Lung (tissue), 12 donors: Measurements from ENCODE around the gene CLECL1. TPM values are rescaled to one million over a fixed set of nuclear protein-coding genes. Genes with fewer than 3 reads are reported as not detected.
"Not testable (repeated sequence)": the region's sequence is repeated elsewhere in the genome, so short reads cannot be mapped to it uniquely, and the experiment has no call there.

Experiments used
- ATAC-seq: fragments of 200-7000 bp; cut with Tn5 transposase; one replicate; pipeline ENCODE4 v1.9.1; 2020; ENCODE audit warnings: moderate number of reproducible peaks; ENCODE audit not compliant: insufficient read depth, low FRiP score
- DNase-seq, 3 donors: peaks; one replicate each; pipeline ENCODE4 v3.0.0-alpha.2; 2013 to 2017
- H3K27ac ChIP-seq, 2 donors: one replicate each; pipeline ENCODE4 v1.5.1; 2013; ENCODE audit warnings: mild to moderate bottlenecking in 2 of 2, moderate library complexity in 2 of 2, control low read depth in 1 of 2, inconsistent platforms in 1 of 2, low read depth in 1 of 2, low read length in 1 of 2
- H3K27me3 ChIP-seq, 3 donors: one replicate each; pipeline ENCODE4 v1.5.1; 2013; ENCODE audit warnings: low read length in 2 of 3; ENCODE audit not compliant: control insufficient read depth in 3 of 3, insufficient read depth in 3 of 3
- H3K36me3 ChIP-seq, 4 donors: one replicate each; pipeline ENCODE4 v1.5.1; 2013; ENCODE audit warnings: low read length in 4 of 4, mild to moderate bottlenecking in 1 of 4, moderate library complexity in 1 of 4; ENCODE audit not compliant: control insufficient read depth in 4 of 4, insufficient read depth in 4 of 4
- H3K4me1 ChIP-seq, 5 donors: one replicate each; pipeline ENCODE4 v1.5.1; 2013; ENCODE audit warnings: low read length in 5 of 5, mild to moderate bottlenecking in 2 of 5, moderate library complexity in 1 of 5; ENCODE audit not compliant: control insufficient read depth in 5 of 5, insufficient read depth in 5 of 5
- H3K4me3 ChIP-seq: one replicate; pipeline ENCODE4 v1.5.1; 2013; ENCODE audit warnings: mild to moderate bottlenecking, control low read depth, moderate library complexity
- H3K9ac ChIP-seq, 2 donors: one replicate each; pipeline ENCODE4 v1.5.1; 2013; ENCODE audit warnings: low read length in 2 of 2, control low read depth in 1 of 2; ENCODE audit not compliant: insufficient read depth in 1 of 2
- H3K9me3 ChIP-seq, 4 donors: one replicate each; pipeline ENCODE4 v1.5.1; 2013; ENCODE audit warnings: low read length in 3 of 4, mild to moderate bottlenecking in 1 of 4, moderate library complexity in 1 of 4; ENCODE audit not compliant: control insufficient read depth in 4 of 4, insufficient read depth in 3 of 4
- CTCF ChIP-seq: IDR thresholded peaks from 2 replicates; pipeline ENCODE4 v1.5.1; 2012; ENCODE audit warnings: mild to moderate bottlenecking; ENCODE audit errors: control extremely low read depth, extremely low read depth
- WGBS, 2 donors: extraction: QIAGEN DNeasy Blood & Tissue Kit; methylation state at CpG; one replicate each; pipeline ENCODE4 v1.1.7; 2013; 5-methylcytosine and 5-hydroxymethylcytosine counted together
- polyA plus RNA-seq, 2 donors: library from polyadenylated mRNA; stranded (reverse); fragments of 200-250 nt; gene quantifications; one replicate each; pipeline ENCODE4 v1.2.1, GENCODE V29; 2013
- total RNA-seq, 2 donors: library from RNA; depleted of rRNA in 1 of 2; stranded (reverse); fragments of >200 nt in 1 of 2; gene quantifications; one replicate each; pipeline ENCODE4 v1.2.1, GENCODE V29; 2014 to 2021
- donor health status: control.
- donor health status: control.
- donor health status: Bipolar disorder and iron deficiency.
- donor health status: healthy.
- donor health status: DM: yes; HTN: yes; CAD: no.

Gene CLECL1
- total and polyA plus RNA-seq, 4 donors: 0.72 to 2.1 (median 1.3) TPM

- H3K9me3 ChIP-seq: peaks cover 0 to 4% (median 0%) of the 10 kb centered on the region in 4 donors
- H3K27me3 ChIP-seq: no peaks in the 10 kb centered on the region
- TF ChIP-seq CTCF: no peak
- no peak overlapping the region for H3K27ac ChIP-seq
- ATAC-seq (no peak), DNase-seq (no peak)
- no peak overlapping the region for H3K9ac ChIP-seq
- H3K36me3 ChIP-seq: no peaks in the 10 kb centered on the region
- H3K4me1 ChIP-seq: peaks cover 0 to 2% (median 0%) of the 10 kb centered on the region in 5 donors
- H3K4me3 ChIP-seq: no peak overlapping the region
Measured at GRCh38 chr12:9706086-9706685, 26.7 kb downstream of the CLECL1 start.

- DNase-seq, H3K9me3 ChIP-seq, ATAC-seq, H3K9ac ChIP-seq, H3K27ac ChIP-seq, H3K4me3 ChIP-seq, H3K4me1 ChIP-seq, H3K27me3 ChIP-seq, H3K36me3 ChIP-seq: not testable (repeated sequence)
- 93 to 98% methylated on average over 5 of the region's 5 CpGs for WGBS, 2 donors
Measured at GRCh38 chr12:9704561-9704960, 28.3 kb downstream of the CLECL1 start.

- 54 to 78% methylated on average over 3 of the region's 3 CpGs for WGBS, 2 donors
- no peak overlapping the region for H3K9ac ChIP-seq
- DNase-seq: no peak
- no peak overlapping the region for H3K4me3 ChIP-seq
- no peaks in the 10 kb centered on the region for H3K36me3 ChIP-seq
- no peaks in the 10 kb centered on the region for H3K27me3 ChIP-seq
- ATAC-seq: no peak
- no peak overlapping the region for H3K27ac ChIP-seq
- peaks cover 0 to 4% (median 0%) of the 10 kb centered on the region in 4 donors for H3K9me3 ChIP-seq
- H3K4me1 ChIP-seq: peaks cover 0 to 10% (median 0%) of the 10 kb centered on the region in 5 donors
- TF ChIP-seq CTCF: no peak
Measured at GRCh38 chr12:9702255-9702654, 30.6 kb downstream of the CLECL1 start.

GRCh38 chr12:9701380-9702154 lies 31.3 kb downstream of the CLECL1 start:
- Histone ChIP-seq H3K27ac (no peak overlapping the region), H3K36me3 (no peaks in the 10 kb centered on the region), H3K9ac (no peak overlapping the region), H3K9me3 (peaks cover 0 to 4% (median 0%) of the 10 kb centered on the region in 4 donors), H3K4me3 (no peak overlapping the region), H3K27me3 (no peaks in the 10 kb centered on the region), H3K4me1 (peaks cover 0 to 10% (median 0%) of the 10 kb centered on the region in 5 donors)
- TF ChIP-seq CTCF: no peak
- WGBS, 2 donors: 86 to 100% methylated on average over 1 of the region's 1 CpG
- DNase-seq: no peak
- ATAC-seq: no peak
